SU-DHL-6 (cell line): ENCODE measurements around the gene AKT3.

Experiments
- H2AFZ ChIP-seq: fragments of 200-600 bp; sonication (generic); 2 replicates; pipeline ENCODE4 v1.6.1; 2014; ENCODE audit warnings: low read depth, mild to moderate bottlenecking, moderate library complexity, mixed read lengths, antibody characterized with exemption, low read length; ENCODE audit not compliant: severe bottlenecking
- H3F3A ChIP-seq: fragments of 200-600 bp; shearing (Covaris generic); 2 replicates; pipeline ENCODE4 v1.6.0; 2016; ENCODE audit warnings: antibody characterized with exemption, mild to moderate bottlenecking; ENCODE audit not compliant: insufficient read depth
- H3K27ac ChIP-seq: fragments of 200-600 bp; sonication (generic); 2 replicates; pipeline ENCODE4 v1.5.1; 2016; ENCODE audit warnings: low read depth, mild to moderate bottlenecking, low read length, moderate library complexity, mixed read lengths
- H3K27me3 ChIP-seq: fragments of 200-600 bp; sonication (generic), shearing (Covaris generic); 2 replicates; pipeline ENCODE4 v1.6.0; 2014; ENCODE audit warnings: mild to moderate bottlenecking, low read length
- H3K36me3 ChIP-seq: fragments of 200-600 bp; sonication (generic); 2 replicates; pipeline ENCODE4 v1.6.1; 2014; ENCODE audit warnings: mild to moderate bottlenecking, low read length, mixed read lengths
- H3K4me2 ChIP-seq: fragments of 300-600, 200-600 bp; shearing (Covaris generic), sonication (generic); 2 replicates; pipeline ENCODE4 v1.6.0; 2014; ENCODE audit warnings: low read length, low read depth, mild to moderate bottlenecking; ENCODE audit not compliant: poor library complexity, severe bottlenecking
- H3K4me3 ChIP-seq: fragments of 200-600 bp; sonication (generic); 2 replicates; pipeline ENCODE4 v1.5.1; 2014; ENCODE audit warnings: antibody characterized with exemption, low read length, mild to moderate bottlenecking, mixed read lengths; ENCODE audit not compliant: insufficient read depth, poor library complexity, severe bottlenecking
- H3K79me2 ChIP-seq: fragments of 200-600 bp; sonication (generic); 2 replicates; pipeline ENCODE4 v1.6.1; 2014; ENCODE audit warnings: mild to moderate bottlenecking, low read length, moderate library complexity; ENCODE audit not compliant: insufficient read depth
- H3K9ac ChIP-seq: fragments of 200-600 bp; sonication (generic); 2 replicates; pipeline ENCODE4 v1.7.0; 2014; ENCODE audit warnings: mild to moderate bottlenecking, low read length
- H3K9me2 ChIP-seq: fragments of 200-600 bp; sonication (generic); replicated peaks from 2 replicates; pipeline ENCODE4 v1.6.1; 2014; ENCODE audit warnings: low read length; ENCODE audit not compliant: insufficient read depth
- H3K9me3 ChIP-seq: fragments of 200-600 bp; sonication (generic); 2 replicates; pipeline ENCODE4 v1.6.1; 2014; ENCODE audit warnings: low read length, mixed read lengths; ENCODE audit not compliant: insufficient read depth
- H4K20me1 ChIP-seq: fragments of 200-600 bp; sonication (generic); 2 replicates; pipeline ENCODE4 v1.6.1; 2014; ENCODE audit warnings: low read depth, mild to moderate bottlenecking, antibody characterized with exemption, low read length, moderate library complexity, mixed read lengths
- EZH2phosphoT487 ChIP-seq: fragments of 200-600 bp; sonication (generic), shearing (Covaris generic); conservative IDR thresholded peaks from 2 replicates; pipeline ENCODE4 v1.6.1; 2018; ENCODE audit warnings: mild to moderate bottlenecking, antibody characterized with exemption, low read length, moderate library complexity, mixed read lengths
- TF ChIP-seq, protein P1 (sequence below): fragments of 200-600 bp; sonication (generic); IDR thresholded peaks from one replicate; pipeline ENCODE4 v1.5.1; 2017; ENCODE audit warnings: antibody characterized with exemption, mild to moderate bottlenecking, low read length, moderate library complexity; ENCODE audit not compliant: insufficient read depth, poor library complexity, severe bottlenecking

AKT3 gene

DNA sequence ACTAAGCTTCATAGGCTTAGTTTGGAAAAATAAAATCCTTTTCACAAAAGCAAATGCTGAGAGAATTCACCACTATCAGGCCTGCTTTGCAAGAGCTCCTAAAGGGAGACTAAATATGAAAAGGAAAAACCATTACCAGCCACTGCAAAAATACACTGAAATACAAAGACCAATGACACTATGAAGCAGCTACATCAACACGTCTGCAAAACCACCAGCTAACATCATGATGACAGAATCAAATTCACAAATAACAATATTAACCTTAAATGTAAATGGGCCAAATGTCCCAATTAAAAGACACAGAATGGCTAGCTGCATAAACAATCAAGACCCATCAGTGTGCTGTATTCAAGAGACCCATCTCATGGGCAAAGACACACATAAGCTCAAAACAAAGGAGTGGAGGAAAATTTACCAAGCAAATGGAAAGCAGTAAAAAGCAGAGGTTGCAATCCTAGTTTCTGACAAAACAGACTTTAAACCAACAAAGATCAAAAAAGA, 28.8 kb downstream of the AKT3 start:
- no peaks in the 10 kb centered on the region for H4K20me1 ChIP-seq
- no peaks in the 10 kb centered on the region for H3K9me2 ChIP-seq
- H3K9me3 ChIP-seq: no peaks in the 10 kb centered on the region
- no peaks in the 10 kb centered on the region for H3K27me3 ChIP-seq
- H3K4me2 ChIP-seq: no peak overlapping the region
- H3K27ac ChIP-seq: no peak overlapping the region
- no peaks in the 10 kb centered on the region for H3K79me2 ChIP-seq
- H3F3A ChIP-seq: no peaks in the 10 kb centered on the region
- TF ChIP-seq, protein P1, sequence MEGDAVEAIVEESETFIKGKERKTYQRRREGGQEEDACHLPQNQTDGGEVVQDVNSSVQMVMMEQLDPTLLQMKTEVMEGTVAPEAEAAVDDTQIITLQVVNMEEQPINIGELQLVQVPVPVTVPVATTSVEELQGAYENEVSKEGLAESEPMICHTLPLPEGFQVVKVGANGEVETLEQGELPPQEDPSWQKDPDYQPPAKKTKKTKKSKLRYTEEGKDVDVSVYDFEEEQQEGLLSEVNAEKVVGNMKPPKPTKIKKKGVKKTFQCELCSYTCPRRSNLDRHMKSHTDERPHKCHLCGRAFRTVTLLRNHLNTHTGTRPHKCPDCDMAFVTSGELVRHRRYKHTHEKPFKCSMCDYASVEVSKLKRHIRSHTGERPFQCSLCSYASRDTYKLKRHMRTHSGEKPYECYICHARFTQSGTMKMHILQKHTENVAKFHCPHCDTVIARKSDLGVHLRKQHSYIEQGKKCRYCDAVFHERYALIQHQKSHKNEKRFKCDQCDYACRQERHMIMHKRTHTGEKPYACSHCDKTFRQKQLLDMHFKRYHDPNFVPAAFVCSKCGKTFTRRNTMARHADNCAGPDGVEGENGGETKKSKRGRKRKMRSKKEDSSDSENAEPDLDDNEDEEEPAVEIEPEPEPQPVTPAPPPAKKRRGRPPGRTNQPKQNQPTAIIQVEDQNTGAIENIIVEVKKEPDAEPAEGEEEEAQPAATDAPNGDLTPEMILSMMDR: no peak
- TF ChIP-seq EZH2phosphoT487: no peak
- no peaks in the 10 kb centered on the region for H3K36me3 ChIP-seq
- H3K9ac ChIP-seq: no peak overlapping the region
- H2AFZ ChIP-seq: no peak overlapping the region
- H3K4me3 ChIP-seq: no peak overlapping the region

DNA sequence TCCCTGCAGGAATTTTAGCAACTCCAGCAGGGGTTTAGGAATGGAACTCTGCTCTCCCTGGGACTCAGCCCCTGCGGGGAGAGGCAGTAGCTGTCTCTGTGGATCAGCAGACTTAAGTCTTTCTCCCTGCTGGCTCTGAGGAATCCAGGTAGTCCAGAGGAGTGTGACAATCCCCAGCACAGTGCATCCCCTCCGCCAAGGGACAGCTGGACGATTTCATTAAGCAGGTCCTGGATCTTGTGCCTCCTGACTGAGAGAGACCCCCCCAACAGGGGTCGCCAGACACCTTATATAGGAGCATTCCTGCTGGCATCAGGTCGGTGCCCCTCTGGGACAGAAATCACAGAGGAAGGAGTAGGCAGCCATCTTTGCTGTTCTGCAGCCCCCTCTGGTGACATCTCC, 30.6 kb downstream of the AKT3 start:
- Histone ChIP-seq H3K4me2 (no peak overlapping the region), H3F3A (no peaks in the 10 kb centered on the region), H2AFZ (no peak overlapping the region), H4K20me1 (no peaks in the 10 kb centered on the region), H3K36me3 (no peaks in the 10 kb centered on the region), H3K4me3 (no peak overlapping the region), H3K27me3 (no peaks in the 10 kb centered on the region), H3K9ac (no peak overlapping the region), H3K79me2 (no peaks in the 10 kb centered on the region), H3K9me2 (no peaks in the 10 kb centered on the region), H3K9me3 (no peaks in the 10 kb centered on the region), H3K27ac (no peak overlapping the region)
- TF ChIP-seq, protein P1: no peak
- no peak for TF ChIP-seq EZH2phosphoT487

DNA sequence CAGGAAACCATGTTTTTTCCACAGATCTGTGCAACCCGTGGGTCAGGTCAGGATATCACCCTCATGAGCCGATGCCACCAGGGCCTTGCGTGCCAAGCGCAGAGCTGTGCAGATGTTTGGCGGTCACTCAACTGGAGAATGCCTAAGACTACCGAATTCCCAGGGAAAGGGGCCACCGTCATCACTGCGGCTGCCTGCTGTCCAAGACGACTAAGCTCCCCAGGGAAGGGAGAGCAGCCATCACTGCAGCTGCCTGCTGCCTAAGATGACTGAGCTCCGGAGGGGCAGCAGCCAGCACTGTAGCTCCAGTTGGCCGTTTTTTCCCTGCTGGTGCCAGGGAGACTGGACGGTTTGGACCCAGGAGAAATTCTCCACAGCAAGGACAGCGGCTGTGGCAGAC, 31.1 kb downstream of the AKT3 start:
- H3K9me2 ChIP-seq: no peaks in the 10 kb centered on the region
- H3K4me2 ChIP-seq: no peak overlapping the region
- no peaks in the 10 kb centered on the region for H3K9me3 ChIP-seq
- H3F3A ChIP-seq: no peaks in the 10 kb centered on the region
- H3K36me3 ChIP-seq: no peaks in the 10 kb centered on the region
- no peak for TF ChIP-seq EZH2phosphoT487
- TF ChIP-seq, protein P1: no peak
- H3K79me2 ChIP-seq: no peaks in the 10 kb centered on the region
- H3K9ac ChIP-seq: no peak overlapping the region
- H3K4me3 ChIP-seq: no peak overlapping the region
- no peaks in the 10 kb centered on the region for H3K27me3 ChIP-seq
- H2AFZ ChIP-seq: no peak overlapping the region
- no peaks in the 10 kb centered on the region for H4K20me1 ChIP-seq
- no peak overlapping the region for H3K27ac ChIP-seq
